OCI-LY1 (cell line): Measurements from ENCODE around the gene FAAH.

Experiments
- EZH2 ChIP-seq: fragments of 200-600 bp; sonication (generic), shearing (Covaris generic); IDR thresholded peaks from 2 replicates; pipeline ENCODE4 v1.8.0; 2017; ENCODE audit warnings: borderline replicate concordance, mixed run types, mild to moderate bottlenecking, antibody characterized with exemption, low read length, moderate library complexity, mixed read lengths
- TF ChIP-seq, protein P1 (sequence below): fragments of 200-600 bp; sonication (generic), shearing (Covaris generic); IDR thresholded peaks from 2 replicates; pipeline ENCODE4 v1.5.1; 2017; ENCODE audit warnings: mild to moderate bottlenecking, antibody characterized with exemption, low read length, moderate library complexity, mixed read lengths

DNA sequence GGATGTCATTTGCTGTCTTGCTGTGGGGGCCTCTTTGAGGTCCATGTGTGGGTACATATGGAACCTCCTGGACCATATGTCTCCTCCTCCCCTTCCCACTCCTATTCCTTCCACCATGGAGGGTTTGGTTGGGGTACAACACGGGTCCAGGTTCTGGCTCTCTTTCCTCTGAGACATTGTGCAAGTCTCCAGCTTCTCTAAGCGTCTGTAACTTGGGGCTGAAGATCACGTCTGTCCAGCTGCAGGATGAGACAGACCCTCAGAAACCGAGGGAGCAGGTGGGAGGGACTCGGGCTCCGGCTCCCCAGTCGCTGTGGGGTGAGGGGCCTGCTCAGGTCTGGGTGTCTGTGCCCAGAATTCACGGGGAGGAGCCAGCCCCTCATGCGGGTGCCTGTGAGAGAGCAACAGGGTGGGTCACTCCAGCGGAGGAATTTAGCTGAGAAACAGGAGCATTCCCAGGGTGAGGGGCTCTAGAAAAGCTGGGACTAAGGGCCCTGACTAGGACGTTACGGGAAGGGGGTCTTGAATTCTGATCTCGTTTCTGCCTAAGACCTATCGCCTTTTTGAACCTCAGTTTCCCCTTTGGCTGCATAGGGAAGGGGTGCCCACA, 53.5 kb downstream of the FAAH start:
- TF ChIP-seq EZH2: no peak
- TF ChIP-seq, protein P1, sequence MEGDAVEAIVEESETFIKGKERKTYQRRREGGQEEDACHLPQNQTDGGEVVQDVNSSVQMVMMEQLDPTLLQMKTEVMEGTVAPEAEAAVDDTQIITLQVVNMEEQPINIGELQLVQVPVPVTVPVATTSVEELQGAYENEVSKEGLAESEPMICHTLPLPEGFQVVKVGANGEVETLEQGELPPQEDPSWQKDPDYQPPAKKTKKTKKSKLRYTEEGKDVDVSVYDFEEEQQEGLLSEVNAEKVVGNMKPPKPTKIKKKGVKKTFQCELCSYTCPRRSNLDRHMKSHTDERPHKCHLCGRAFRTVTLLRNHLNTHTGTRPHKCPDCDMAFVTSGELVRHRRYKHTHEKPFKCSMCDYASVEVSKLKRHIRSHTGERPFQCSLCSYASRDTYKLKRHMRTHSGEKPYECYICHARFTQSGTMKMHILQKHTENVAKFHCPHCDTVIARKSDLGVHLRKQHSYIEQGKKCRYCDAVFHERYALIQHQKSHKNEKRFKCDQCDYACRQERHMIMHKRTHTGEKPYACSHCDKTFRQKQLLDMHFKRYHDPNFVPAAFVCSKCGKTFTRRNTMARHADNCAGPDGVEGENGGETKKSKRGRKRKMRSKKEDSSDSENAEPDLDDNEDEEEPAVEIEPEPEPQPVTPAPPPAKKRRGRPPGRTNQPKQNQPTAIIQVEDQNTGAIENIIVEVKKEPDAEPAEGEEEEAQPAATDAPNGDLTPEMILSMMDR: no peak
